Gastrocnemius medialis (tissue), 4 donors: ENCODE results near the gene CENPX. TPM values are rescaled to one million over a fixed set of nuclear protein-coding genes. Genes with fewer than 3 reads are reported as not detected.

Source experiments
- ATAC-seq, 2 donors: fragments of 150-250 bp; one replicate each; pipeline ENCODE4 v1.9.1; 2016
- DNase-seq, 2 donors: peaks; one replicate each; pipeline ENCODE4 v3.0.0-alpha.2; 2019
- H3K27ac ChIP-seq, 4 donors: fragments of 200-600 bp; sonication (generic); 1 replicate in 1 of 4; 2 replicates in 3 of 4; pipeline ENCODE4 v1.5.1; 2016 to 2018; ENCODE audit warnings: mild to moderate bottlenecking in 2 of 4, moderate library complexity in 1 of 4
- H3K27me3 ChIP-seq, 3 donors: fragments of 200-600 bp; sonication (generic) in 2 of 3; 1 replicate in 1 of 3; 2 replicates in 2 of 3; pipeline versions ENCODE4 v1.5.1 to v1.6.0; 2016 to 2019; ENCODE audit warnings: mild to moderate bottlenecking in 1 of 3, moderate library complexity in 1 of 3
- H3K36me3 ChIP-seq, 2 donors: fragments of 200-600 bp; sonication (generic) in 1 of 2; one replicate each; pipeline ENCODE4 v1.5.1; 2017 to 2018
- H3K4me1 ChIP-seq, 2 donors: fragments of 200-600 bp; sonication (generic) in 1 of 2; one replicate each; pipeline ENCODE4 v1.5.1; 2016 to 2017; ENCODE audit warnings: mild to moderate bottlenecking in 2 of 2
- H3K4me3 ChIP-seq, 4 donors: fragments of 200-600 bp; sonication (generic) in 3 of 4; 1 replicate in 1 of 4; 2 replicates in 3 of 4; pipeline ENCODE4 v1.5.1; 2016 to 2019; ENCODE audit warnings: mild to moderate bottlenecking in 2 of 4
- H3K9me3 ChIP-seq, 3 donors: fragments of 200-600 bp; sonication (generic) in 2 of 3; 1 replicate in 1 of 3; 2 replicates in 2 of 3; pipeline ENCODE4 v1.5.1; 2016 to 2019
- CTCF ChIP-seq, 5 experiments: fragments of 450-650 bp in 3 of 5; fragments of 200-600 bp in 2 of 5; sonication (generic) in 2 of 5; IDR thresholded peaks in 4 of 5; conservative IDR thresholded peaks in 1 of 5; 1 replicate in 4 of 5; 2 replicates in 1 of 5; pipeline ENCODE4 v1.5.1; 2016 to 2019; ENCODE audit warnings: antibody characterized with exemption in 5 of 5, mild to moderate bottlenecking in 3 of 5, moderate library complexity in 3 of 5
- POLR2A ChIP-seq, 2 donors: fragments of 450-650 bp; IDR thresholded peaks; one replicate each; pipeline ENCODE4 v1.6.1; 2017; ENCODE audit warnings: antibody characterized with exemption in 2 of 2, mild to moderate bottlenecking in 2 of 2, moderate library complexity in 2 of 2
- in situ Hi-C, 4 donors: fragments of 200-750 bp; cut with MboI; loops; one replicate each; pipeline versions ENCODE4 v1.15.0 to v1.8.0; 2017; ENCODE audit warnings: low sequenced_read_pairs in 4 of 4
- intact Hi-C: fragments of 100-400 bp; cut with DNase I; formaldehyde crosslinking; loops from one replicate; pipeline ENCODE4 v1.15.1; 2023; ENCODE audit warnings: low total_unique reads
- total RNA-seq, 4 donors: library from RNA; depleted of rRNA; stranded (reverse); fragments of >200 nt; gene quantifications; one replicate each; pipeline versions ENCODE4 v1.1.0 to v1.2.3, GENCODE V29; 2016

CENPX gene
- total RNA-seq, 4 donors from 2014 or later = 41.2 to 62.7 (median 57.0) TPM

GRCh38 chr17:82013772-82014321, 8.8 kb downstream of the CENPX start:
- Histone ChIP-seq H3K27me3 (no peaks in the 10 kb centered on the region), H3K4me3 (no peak overlapping the region), H3K27ac (no peak overlapping the region), H3K4me1 (peaks cover 1 to 17% of the 10 kb centered on the region in 2 donors), H3K9me3 (no peaks in the 10 kb centered on the region), H3K36me3 (peaks cover 0 to 3% of the 10 kb centered on the region in 2 donors)
- in situ Hi-C loops (no loop called here), intact Hi-C loops (no loop called here)
- no peak for TF ChIP-seq CTCF (IDR thresholded peaks at IDR 0.05 in 4 of 5, conservative IDR thresholded peaks at IDR 0.05 in 1 of 5)
- TF ChIP-seq POLR2A (IDR thresholded peaks at IDR 0.05) = no peak
- no peak for ATAC-seq
- no peak for DNase-seq

GRCh38 chr17:82013341-82013740, 9.3 kb downstream of the CENPX start:
- intact Hi-C loops = no loop called here

GRCh38 chr17:82012640-82013295, 9.9 kb downstream of the CENPX start:
- intact Hi-C loops (no loop called here), in situ Hi-C loops (no loop called here)
- peaks cover 0 to 6% of the 10 kb centered on the region in 2 donors for H3K4me1 ChIP-seq
- H3K4me3 ChIP-seq = no peak overlapping the region
- ATAC-seq (no peak), DNase-seq (no peak)
- no peaks in the 10 kb centered on the region for H3K9me3 ChIP-seq
- H3K27ac ChIP-seq = no peak overlapping the region
- no peak for TF ChIP-seq POLR2A (IDR thresholded peaks at IDR 0.05)
- no peak for TF ChIP-seq CTCF (IDR thresholded peaks at IDR 0.05 in 4 of 5, conservative IDR thresholded peaks at IDR 0.05 in 1 of 5)
- H3K36me3 ChIP-seq = peaks cover 0 to 3% of the 10 kb centered on the region in 2 donors
- H3K27me3 ChIP-seq = no peaks in the 10 kb centered on the region

More at GRCh38 chr17:82013341-82013740, 9.3 kb downstream of the CENPX start:
- no peak for ATAC-seq
- H3K27ac ChIP-seq = no peak overlapping the region
- in situ Hi-C loops = no loop called here
- DNase-seq = no peak
- H3K9me3 ChIP-seq = no peaks in the 10 kb centered on the region
- H3K27me3 ChIP-seq = no peaks in the 10 kb centered on the region
- peaks cover 0 to 12% of the 10 kb centered on the region in 2 donors for H3K4me1 ChIP-seq
- H3K36me3 ChIP-seq = peaks cover 0 to 3% of the 10 kb centered on the region in 2 donors
- H3K4me3 ChIP-seq = no peak overlapping the region
- TF ChIP-seq POLR2A (IDR thresholded peaks at IDR 0.05) (no peak), CTCF (IDR thresholded peaks at IDR 0.05 in 4 of 5, conservative IDR thresholded peaks at IDR 0.05 in 1 of 5) (no peak)

GRCh38 chr17:82012261-82012639, 10.4 kb downstream of the CENPX start:
- H3K4me3 ChIP-seq = no peak overlapping the region

More at GRCh38 chr17:82012261-82012639, 10.4 kb downstream of the CENPX start:
- no peak for DNase-seq
- H3K36me3 ChIP-seq = peaks cover 0 to 3% of the 10 kb centered on the region in 2 donors
- no peaks in the 10 kb centered on the region for H3K27me3 ChIP-seq
- peaks cover 0 to 1% of the 10 kb centered on the region in 2 donors for H3K4me1 ChIP-seq
- in situ Hi-C loops = no loop called here
- ATAC-seq = no peak
- no peak overlapping the region for H3K27ac ChIP-seq
- H3K9me3 ChIP-seq = no peaks in the 10 kb centered on the region
- intact Hi-C loops = no loop called here
- TF ChIP-seq CTCF (IDR thresholded peaks at IDR 0.05 in 4 of 5, conservative IDR thresholded peaks at IDR 0.05 in 1 of 5) (no peak), POLR2A (IDR thresholded peaks at IDR 0.05) (no peak)
